Embryonic facial prominence (tissue), 1 donor: ENCODE results near the gene ACP6.
"Not testable (repeated sequence)": the region's sequence is repeated elsewhere in the genome, so short reads cannot be mapped to it uniquely, and the experiment has no call there.

Source experiments
- DNase-seq: peaks from one replicate; pipeline ENCODE4 v3.0.0-alpha.2; 2016; ENCODE audit errors: extremely low spot score

Gene ACP6

GRCh38 chr1:147620543-147620942, 49.8 kb downstream of the ACP6 start:
- DNase-seq: no peak

DNA sequence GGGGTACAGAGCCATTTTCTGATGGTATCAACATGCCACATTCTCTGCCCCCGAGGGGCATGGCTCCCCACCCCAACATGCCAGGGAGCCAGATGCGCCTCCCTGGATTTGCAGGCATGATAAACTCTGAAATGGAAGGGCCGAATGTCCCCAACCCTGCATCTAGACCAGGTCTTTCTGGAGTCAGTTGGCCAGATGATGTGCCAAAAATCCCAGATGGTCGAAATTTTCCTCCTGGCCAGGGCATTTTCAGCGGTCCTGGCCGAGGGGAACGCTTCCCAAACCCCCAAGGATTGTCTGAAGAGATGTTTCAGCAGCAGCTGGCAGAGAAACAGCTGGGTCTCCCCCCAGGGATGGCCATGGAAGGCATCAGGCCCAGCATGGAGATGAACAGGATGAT, 50.6 kb downstream of the ACP6 start:
- no peak for DNase-seq

GRCh38 chr1:147618771-147619170, 51.6 kb downstream of the ACP6 start:
- no peak for DNase-seq

DNA sequence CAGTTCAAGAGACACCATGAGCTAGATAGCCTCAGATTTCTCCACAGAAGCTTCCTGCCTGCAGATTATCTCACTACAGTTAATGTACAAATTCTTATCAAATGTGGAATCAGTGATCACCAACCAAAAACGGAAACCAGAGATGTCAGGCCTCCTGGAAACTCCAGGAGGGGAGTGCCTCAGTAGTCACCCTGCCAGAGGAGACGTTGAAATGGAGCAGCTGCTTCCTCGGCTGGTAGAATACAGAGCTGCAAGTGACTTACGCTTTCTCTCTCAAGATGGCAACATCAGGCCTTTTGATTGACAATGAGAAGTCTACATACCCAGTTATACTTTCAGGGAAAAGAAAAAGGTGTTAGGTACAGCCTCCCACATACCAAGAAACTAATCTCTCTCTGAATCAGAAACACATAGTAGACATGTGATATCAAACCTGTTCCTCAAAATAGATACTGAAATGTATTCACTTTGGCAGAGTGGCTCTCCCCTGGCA, 52.2 kb downstream of the ACP6 start:
- DNase-seq: no peak

GRCh38 chr1:147614966-147615365, 55.4 kb downstream of the ACP6 start:
- not testable (repeated sequence) for DNase-seq

- DNase-seq: no peak
These were observed 56.8 kb downstream of the ACP6 start for GRCh38 chr1:147613506-147613905.

GRCh38 chr1:147612366-147612765, 58.0 kb downstream of the ACP6 start:
- no peak for DNase-seq

GRCh38 chr1:147611586-147611985, 58.7 kb downstream of the ACP6 start:
- DNase-seq: no peak

DNA sequence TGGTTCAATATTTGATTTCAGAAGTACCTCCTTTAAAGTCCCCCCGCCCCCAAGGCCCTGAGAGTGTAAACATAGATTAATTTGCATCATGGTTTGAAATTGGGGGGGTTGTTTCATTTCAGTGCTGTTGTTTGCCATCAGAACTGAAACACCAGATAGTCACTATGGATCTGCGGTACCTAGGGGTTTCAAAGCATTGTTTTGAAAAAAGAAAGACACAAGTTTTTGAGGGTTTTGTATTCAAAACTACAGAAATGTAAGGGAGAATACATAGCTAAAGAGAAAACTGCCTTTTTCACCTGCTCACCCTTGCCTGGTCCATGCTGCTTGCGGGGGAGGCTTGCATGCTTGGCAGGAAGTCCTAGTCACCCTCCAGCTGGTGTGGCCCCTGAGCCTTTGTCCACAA, 59.3 kb downstream of the ACP6 start:
- no peak for DNase-seq

DNA sequence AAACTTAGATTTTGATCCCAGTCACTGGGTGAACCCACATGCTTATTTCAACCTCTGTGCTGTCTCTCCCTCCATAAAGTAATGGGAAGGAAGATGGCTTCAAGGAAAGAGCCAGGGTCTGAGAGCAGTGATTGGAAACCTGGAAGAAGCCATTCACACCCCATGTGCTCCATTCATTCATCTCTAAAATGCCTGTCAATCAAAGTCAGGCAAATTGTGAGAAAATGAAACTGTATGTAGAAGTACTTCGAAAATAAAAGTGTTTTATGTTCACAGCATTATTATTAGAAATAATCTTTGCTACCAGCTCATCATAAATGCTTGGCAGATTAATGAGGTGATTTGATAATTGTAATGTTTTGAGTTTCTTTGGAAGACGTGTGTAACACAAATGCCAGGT, 61.0 kb downstream of the ACP6 start:
- DNase-seq: no peak

GRCh38 chr1:147608596-147608995, 61.7 kb downstream of the ACP6 start:
- no peak for DNase-seq

DNA sequence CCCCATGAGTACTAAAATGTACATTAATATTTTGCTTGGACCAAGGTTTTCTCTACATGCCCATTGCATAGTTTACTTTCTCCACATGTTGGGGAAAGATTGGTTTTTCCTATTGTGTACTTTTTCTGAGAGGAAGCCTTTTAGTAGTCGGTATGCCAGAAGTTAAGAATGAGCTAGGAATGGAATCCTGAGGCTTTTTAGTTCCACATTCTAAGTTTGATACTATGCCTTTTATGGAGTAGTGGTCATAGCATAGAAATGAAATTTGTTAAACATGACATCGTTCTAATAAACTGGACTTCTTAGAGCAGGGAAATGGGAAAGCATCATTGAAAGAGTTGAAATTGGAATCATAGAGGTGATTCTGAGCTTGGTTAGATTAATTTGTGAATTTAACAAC, 64.7 kb downstream of the ACP6 start:
- no peak for DNase-seq

- DNase-seq: no peak
These were observed 66.3 kb downstream of the ACP6 start for GRCh38 chr1:147603986-147604385.

DNA sequence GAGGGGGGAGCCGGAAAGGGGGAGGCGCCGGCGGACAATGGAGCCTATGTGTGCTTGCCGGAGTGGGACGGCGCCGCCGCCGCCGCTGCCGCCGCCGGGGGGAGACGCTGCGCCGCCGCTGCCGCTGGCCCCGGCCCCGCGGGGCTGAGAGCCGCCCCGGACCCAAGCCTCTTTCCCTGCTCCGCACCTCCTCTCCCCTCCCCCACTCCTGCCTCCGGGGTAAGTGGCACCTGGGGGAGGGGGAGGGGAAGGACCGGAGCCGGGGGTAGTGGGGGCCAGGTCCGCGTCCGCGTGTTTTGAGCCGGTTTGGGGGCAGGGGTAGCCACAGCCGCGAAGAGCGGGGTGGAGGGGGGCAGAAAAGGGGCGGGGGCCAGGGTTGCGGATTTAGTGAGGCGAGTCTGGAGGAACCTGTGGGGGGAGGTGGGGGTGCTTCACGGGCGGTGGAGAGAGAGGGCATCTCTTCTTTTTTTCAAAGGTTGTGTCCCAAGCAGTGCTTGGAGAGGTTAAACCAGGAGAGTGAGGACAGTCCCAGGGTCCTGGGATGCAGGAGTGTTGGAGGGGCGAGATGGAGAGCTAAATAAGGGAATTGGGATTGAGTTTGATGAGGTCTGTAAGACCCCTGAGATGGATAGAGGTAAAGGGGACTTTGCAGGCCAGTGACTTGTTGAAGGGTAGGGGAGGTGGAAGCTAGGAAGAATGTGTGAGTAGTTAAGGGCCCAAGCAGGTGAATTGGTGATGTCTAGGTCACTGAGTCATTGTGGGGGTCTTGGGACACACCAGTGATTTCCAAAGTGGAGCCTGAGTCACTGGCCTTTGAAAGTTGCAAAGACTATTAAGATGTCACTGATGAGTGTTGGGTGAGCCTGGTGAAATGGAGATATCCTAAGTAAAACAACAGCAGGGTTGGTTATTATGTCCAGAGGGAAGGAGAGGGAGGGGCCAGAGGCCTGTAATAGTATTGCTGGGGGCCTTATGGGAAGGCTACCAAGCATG, 69.9 kb downstream of the ACP6 start:
- DNase-seq: peak; percentile 20

DNA sequence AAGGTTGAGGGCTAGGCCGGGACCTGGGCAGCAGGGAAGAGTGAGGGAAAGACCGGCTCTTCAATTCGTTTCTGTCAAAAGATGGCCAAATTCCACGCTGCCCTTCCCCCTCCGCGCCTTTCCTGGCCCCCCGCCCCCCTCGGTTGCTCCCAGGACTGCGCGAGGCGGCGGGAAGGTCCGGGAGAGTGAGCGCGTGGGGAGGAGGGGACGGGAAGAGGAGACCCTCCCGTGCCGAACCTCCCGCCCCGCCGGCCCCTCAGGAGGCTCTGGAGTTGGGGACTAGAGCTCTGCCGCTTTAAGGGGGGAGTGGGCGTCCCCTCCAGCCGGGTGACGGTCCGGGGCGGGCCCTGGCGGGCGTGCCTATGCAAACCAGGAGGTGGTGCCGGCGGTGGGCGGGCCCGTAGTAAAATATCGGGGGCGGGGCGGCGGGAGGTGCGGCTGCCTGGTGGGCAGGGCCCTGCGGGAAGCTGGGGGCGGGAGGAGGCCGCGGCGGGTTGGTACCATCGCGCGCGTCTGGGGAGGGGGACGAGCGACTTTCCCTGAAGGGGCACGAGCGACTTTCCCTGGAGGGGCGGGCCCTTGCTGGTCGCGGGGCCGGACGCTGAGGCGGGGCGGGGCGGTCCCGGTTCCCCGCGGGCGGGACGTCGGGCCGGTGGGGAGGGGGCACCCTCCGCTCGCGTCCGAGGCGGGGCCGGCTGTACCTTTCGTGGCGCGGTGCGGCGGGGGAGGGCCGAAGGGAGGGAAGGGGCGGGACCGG, 70.8 kb downstream of the ACP6 start:
- peak; percentile 94 for DNase-seq

- peak; percentile 56 for DNase-seq
These were observed 71.5 kb downstream of the ACP6 start for GRCh38 chr1:147598621-147599361.

- DNase-seq: no peak
These were observed 73.3 kb downstream of the ACP6 start for GRCh38 chr1:147597010-147597409.
